Activated naive CD8-positive, alpha-beta T cell treated with anti-CD3 and anti-CD28 coated beads, Interleukin-2, amount 50 U/mL, for 24 hours (primary cell): ENCODE results near the gene ANO9.

Source experiments
- ATAC-seq: fragments of 150-1000 bp; cut with Tn5 transposase; one replicate; pipeline ENCODE4 v1.10.0; 2021
- DNase-seq: peaks from one replicate; pipeline ENCODE4 v3.0.0; 2021
- H3K27ac Mint-ChIP-seq: one replicate; pipeline ENCODE4 v1.8.0; 2021; ENCODE audit warnings: mild to moderate bottlenecking, mixed read lengths
- H3K27me3 Mint-ChIP-seq: one replicate; pipeline ENCODE4 v1.8.0; 2021; ENCODE audit warnings: mixed read lengths
- H3K36me3 Mint-ChIP-seq: one replicate; pipeline ENCODE4 v1.8.0; 2021; ENCODE audit warnings: low read depth, mixed read lengths
- H3K4me1 Mint-ChIP-seq: one replicate; pipeline ENCODE4 v1.8.0; 2021; ENCODE audit warnings: mixed read lengths
- H3K4me3 Mint-ChIP-seq: one replicate; pipeline ENCODE4 v1.8.0; 2021; ENCODE audit warnings: mild to moderate bottlenecking, moderate library complexity, mixed read lengths
- H3K9me3 Mint-ChIP-seq: one replicate; pipeline ENCODE4 v1.8.0; 2021; ENCODE audit warnings: mixed read lengths

ANO9 gene

GRCh38 chr11:424232-424631 lies 17.6 kb downstream of the ANO9 start:
- DNase-seq (no peak), ATAC-seq (no peak)
- Mint-ChIP-seq H3K36me3 (peaks cover 10% of the 10 kb centered on the region), H3K4me1 (no peaks in the 10 kb centered on the region), H3K9me3 (no peaks in the 10 kb centered on the region), H3K4me3 (no peak overlapping the region), H3K27ac (no peak overlapping the region), H3K27me3 (no peaks in the 10 kb centered on the region)

DNA sequence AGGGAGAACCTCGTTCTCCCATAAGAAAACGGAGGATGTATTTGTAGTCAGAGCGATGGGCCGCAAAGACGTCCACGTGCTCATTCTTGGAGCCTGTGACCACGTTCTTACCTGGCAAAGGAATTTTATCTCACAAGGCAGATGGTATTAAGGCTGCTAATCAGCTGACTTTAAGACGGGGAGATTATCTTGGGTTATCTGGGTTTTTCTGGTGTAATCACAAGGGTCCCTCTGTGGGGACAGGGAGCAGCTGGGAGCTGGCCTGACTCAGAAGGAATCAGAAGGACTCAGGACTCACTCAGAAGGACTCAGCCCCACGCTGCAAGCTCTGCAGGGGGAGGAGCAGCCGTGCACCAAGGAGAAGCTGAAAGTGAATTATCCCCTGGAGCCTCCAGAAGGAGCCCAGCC lies 19.6 kb downstream of the ANO9 start:
- peaks cover 10% of the 10 kb centered on the region for H3K36me3 Mint-ChIP-seq
- no peak overlapping the region for H3K27ac Mint-ChIP-seq
- H3K4me1 Mint-ChIP-seq: no peaks in the 10 kb centered on the region
- no peak overlapping the region for H3K4me3 Mint-ChIP-seq
- ATAC-seq: no peak
- no peaks in the 10 kb centered on the region for H3K27me3 Mint-ChIP-seq
- DNase-seq: no peak
- H3K9me3 Mint-ChIP-seq: no peaks in the 10 kb centered on the region

- Mint-ChIP-seq H3K9me3 (no peaks in the 10 kb centered on the region), H3K36me3 (peaks cover 10% of the 10 kb centered on the region), H3K27ac (no peak overlapping the region), H3K27me3 (no peaks in the 10 kb centered on the region), H3K4me3 (no peak overlapping the region), H3K4me1 (peaks cover 4% of the 10 kb centered on the region)
- ATAC-seq: no peak
- DNase-seq: no peak
Observed at GRCh38 chr11:420911-421321, 20.9 kb downstream of the ANO9 start.

DNA sequence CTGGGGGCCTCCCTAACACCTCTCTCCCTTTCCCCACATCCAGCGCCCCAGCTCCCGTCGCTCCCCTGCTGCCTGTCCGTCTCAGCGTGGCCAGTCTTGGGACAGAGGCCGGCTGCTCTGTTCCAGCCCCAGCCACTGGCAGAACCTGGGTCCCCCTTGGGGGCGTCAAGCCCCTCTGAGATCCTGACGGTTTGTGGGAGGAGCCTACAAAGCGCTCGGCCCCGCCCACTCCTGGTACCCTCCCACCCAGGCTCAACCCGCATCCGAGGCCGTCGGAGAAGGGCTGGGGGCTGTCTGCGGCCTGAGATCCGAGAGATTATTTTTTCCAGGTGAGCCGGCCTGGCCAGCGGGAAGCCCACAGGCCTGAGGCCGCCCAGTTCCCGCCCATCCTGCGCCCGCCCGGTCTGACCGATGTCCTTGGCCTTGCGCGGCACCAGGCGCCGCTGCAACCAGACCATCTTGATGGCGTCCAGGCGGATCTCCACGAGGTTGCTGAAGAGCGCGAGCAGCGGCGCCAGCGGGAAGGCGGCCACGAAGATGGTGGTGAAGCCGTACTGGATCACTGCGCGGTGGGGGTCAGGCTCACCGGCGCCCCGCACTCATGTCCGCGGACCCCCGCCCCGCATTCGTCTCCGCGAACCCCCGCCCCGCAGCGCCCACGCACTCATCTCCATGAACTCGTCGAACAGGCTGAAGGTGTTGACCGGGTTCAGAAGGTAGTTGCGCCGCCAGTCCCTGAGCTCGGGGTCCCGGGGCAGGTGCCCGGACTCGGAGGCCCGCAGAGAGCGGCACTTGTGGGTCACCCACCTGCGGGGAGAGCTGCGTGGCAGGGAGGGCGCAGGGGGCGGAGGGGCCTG lies 21.5 kb downstream of the ANO9 start:
- no peaks in the 10 kb centered on the region for H3K27me3 Mint-ChIP-seq
- ATAC-seq (no peak), DNase-seq (no peak)
- peaks cover 8% of the 10 kb centered on the region for H3K36me3 Mint-ChIP-seq
- H3K4me3 Mint-ChIP-seq: no peak overlapping the region
- no peak overlapping the region for H3K27ac Mint-ChIP-seq
- peaks cover 10% of the 10 kb centered on the region for H3K4me1 Mint-ChIP-seq
- H3K9me3 Mint-ChIP-seq: no peaks in the 10 kb centered on the region

DNA sequence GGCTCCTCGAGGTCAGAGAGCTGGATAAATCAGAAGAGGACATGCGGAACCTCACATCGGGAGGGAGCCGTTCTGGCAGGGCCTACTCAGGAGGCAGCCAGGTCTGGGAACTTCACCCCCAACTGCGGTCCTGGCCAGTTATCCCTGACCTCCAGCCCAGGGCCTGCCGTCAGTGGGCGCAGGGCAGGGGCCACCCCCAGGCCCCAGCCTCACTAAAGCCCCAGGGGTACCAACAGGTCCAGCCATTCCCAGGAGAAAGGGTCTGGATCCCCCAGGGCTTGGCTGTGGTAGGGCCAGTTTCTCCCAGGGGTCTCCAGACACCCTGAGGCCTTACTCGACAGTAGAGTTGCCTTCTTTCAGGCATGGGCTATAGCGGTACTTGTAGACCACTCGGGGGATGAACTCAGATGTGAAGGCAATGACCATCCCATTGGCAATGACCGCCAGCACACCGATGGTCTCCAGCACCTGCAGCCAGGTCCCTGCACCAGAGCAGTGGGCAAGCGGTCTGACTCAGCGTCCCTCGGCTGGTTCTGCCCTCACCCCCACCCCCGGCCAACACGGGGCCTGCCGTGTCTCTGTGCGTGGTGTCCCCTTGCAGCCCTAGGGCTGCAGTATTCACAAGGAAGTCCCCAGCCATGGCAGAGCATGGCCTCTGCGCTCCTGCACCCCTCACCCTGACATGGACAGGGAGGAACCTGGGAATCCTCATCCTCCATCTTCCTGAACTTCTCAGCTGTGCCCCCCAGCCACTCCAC lies 22.4 kb downstream of the ANO9 start:
- Mint-ChIP-seq H3K27me3 (no peaks in the 10 kb centered on the region), H3K4me3 (no peak overlapping the region), H3K36me3 (peaks cover 2% of the 10 kb centered on the region), H3K4me1 (peaks cover 19% of the 10 kb centered on the region), H3K9me3 (no peaks in the 10 kb centered on the region), H3K27ac (no peak overlapping the region)
- DNase-seq (no peak), ATAC-seq (no peak)

GRCh38 chr11:418343-419247 lies 23.2 kb downstream of the ANO9 start:
- Mint-ChIP-seq H3K4me1 (peaks cover 21% of the 10 kb centered on the region), H3K4me3 (no peak overlapping the region), H3K27ac (no peak overlapping the region), H3K9me3 (no peaks in the 10 kb centered on the region), H3K27me3 (no peaks in the 10 kb centered on the region), H3K36me3 (no peaks in the 10 kb centered on the region)
- no peak for DNase-seq
- ATAC-seq: no peak

GRCh38 chr11:417652-418342 lies 24.0 kb downstream of the ANO9 start:
- Mint-ChIP-seq H3K4me1 (peaks cover 25% of the 10 kb centered on the region), H3K27ac (no peak overlapping the region), H3K9me3 (no peaks in the 10 kb centered on the region), H3K4me3 (peak overlapping the region; percentile 55), H3K36me3 (no peaks in the 10 kb centered on the region), H3K27me3 (no peaks in the 10 kb centered on the region)
- ATAC-seq (no peak), DNase-seq (no peak)

DNA sequence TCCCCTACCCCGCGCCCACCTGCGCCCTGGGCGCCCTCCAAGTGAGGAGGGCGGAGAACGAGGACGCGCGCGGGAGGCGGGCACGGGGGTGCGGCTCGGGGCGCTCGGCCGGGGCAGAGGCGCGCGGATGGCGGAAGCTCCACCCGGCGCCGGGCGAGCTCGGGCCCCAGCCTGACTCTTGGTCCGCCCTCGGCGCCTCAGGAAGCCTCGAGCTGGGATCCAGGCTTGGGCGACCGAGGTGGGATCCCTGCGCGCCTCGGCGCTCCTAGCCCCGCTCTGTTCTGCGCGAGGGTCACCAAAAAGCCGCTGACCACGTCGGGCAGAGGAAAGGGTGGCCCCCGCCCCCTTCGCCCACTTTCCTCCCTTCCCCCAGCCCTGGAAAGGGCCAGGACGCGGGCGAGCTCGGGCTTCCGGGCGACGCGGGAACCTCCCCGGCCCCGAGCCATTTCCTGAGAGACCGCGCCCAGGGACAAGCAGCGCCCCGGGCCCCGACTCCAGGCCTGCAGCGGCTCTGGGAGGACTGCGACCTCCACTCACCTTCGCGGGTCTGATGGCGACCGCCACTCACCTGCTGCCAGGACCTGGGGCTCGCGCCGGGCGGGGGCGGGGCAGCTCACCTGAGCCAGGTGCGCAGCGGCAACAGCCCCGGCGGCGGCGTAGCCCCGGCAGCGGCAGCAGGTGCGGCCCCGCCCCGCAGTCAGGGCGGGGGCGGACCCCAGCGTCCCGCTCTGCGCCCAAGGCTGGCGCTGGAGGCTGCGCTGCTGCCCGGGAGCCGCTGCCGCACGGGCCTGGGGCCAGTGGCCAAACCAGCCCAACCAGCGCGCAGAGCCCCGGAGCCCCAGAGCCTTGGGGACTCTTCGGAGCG lies 24.8 kb downstream of the ANO9 start:
- Mint-ChIP-seq H3K36me3 (no peaks in the 10 kb centered on the region), H3K27me3 (no peaks in the 10 kb centered on the region), H3K4me3 (peak overlapping the region; percentile 81), H3K4me1 (peaks cover 25% of the 10 kb centered on the region), H3K9me3 (no peaks in the 10 kb centered on the region), H3K27ac (no peak overlapping the region)
- DNase-seq (no peak), ATAC-seq (peak; percentile 27)

DNA sequence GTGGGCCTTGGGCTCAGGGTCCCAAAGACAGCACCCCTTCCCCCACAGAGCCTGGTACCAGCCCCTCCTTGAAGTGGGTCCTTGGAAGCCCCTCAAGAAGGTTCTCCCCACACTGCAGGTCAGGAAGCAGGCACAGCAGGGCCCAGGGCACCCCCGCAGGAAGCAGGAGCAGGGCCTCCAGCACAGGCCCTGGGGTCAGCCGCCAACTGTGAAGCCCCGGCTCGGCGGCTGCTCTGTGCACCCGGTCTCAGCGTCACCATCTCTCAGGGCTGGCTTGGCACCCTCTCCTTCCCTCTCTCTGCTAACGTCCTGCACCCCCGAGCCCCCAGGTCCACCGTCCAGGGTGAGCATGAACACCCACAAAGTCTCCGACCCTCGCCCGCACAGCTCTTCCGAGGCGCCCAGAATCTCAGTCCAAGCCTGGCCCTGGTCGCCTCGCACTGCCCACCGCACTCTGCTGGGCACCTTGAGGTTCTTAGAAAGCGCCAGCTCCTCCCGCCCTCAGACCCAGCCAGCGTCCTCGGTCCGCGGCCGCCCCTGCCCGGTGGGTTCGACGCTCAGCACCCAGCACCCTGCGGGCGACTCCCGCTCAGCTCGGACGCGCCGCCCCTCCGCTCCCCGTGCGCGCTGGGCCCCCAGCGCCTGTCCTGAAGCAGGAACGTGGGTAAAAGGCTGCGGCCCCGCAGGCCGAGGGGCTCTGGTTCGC lies 25.6 kb downstream of the ANO9 start:
- ATAC-seq (peak; percentile 6), DNase-seq (no peak)
- Mint-ChIP-seq H3K4me3 (peak overlapping the region; percentile 81), H3K36me3 (no peaks in the 10 kb centered on the region), H3K27ac (peak overlapping the region; percentile 68), H3K4me1 (peaks cover 25% of the 10 kb centered on the region), H3K27me3 (no peaks in the 10 kb centered on the region), H3K9me3 (no peaks in the 10 kb centered on the region)

DNA sequence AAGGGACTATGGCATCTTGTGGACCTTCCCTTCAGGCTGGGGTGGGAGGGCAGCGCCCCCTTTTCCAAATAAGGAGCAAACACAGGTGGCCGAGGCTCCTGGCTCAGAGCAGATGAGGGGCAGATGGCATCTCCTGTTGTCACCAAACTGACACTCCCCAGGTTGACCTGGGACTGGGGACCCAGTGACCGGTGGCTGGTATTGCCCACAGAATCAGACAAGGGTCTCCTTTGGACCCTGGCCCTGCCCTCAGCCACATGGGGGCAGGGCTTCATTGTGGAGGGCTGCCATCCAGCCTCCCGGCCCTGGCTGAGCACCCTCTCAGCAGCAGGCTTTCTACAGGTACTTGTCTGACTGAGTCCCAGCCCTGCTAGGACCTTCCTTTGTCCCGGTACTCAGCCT lies 26.2 kb downstream of the ANO9 start:
- peak overlapping the region; percentile 68 for H3K27ac Mint-ChIP-seq
- H3K9me3 Mint-ChIP-seq: no peaks in the 10 kb centered on the region
- no peak for DNase-seq
- peak overlapping the region; percentile 81 for H3K4me3 Mint-ChIP-seq
- peak; percentile 15 for ATAC-seq
- H3K36me3 Mint-ChIP-seq: no peaks in the 10 kb centered on the region
- peaks cover 25% of the 10 kb centered on the region for H3K4me1 Mint-ChIP-seq
- H3K27me3 Mint-ChIP-seq: no peaks in the 10 kb centered on the region

GRCh38 chr11:414318-414857 lies 27.4 kb downstream of the ANO9 start:
- DNase-seq (no peak), ATAC-seq (peak; percentile 20)
- no peaks in the 10 kb centered on the region for H3K9me3 Mint-ChIP-seq
- H3K4me3 Mint-ChIP-seq: peak overlapping the region; percentile 81
- no peaks in the 10 kb centered on the region for H3K27me3 Mint-ChIP-seq
- peak overlapping the region; percentile 61 for H3K27ac Mint-ChIP-seq
- peaks cover 25% of the 10 kb centered on the region for H3K4me1 Mint-ChIP-seq
- no peaks in the 10 kb centered on the region for H3K36me3 Mint-ChIP-seq

DNA sequence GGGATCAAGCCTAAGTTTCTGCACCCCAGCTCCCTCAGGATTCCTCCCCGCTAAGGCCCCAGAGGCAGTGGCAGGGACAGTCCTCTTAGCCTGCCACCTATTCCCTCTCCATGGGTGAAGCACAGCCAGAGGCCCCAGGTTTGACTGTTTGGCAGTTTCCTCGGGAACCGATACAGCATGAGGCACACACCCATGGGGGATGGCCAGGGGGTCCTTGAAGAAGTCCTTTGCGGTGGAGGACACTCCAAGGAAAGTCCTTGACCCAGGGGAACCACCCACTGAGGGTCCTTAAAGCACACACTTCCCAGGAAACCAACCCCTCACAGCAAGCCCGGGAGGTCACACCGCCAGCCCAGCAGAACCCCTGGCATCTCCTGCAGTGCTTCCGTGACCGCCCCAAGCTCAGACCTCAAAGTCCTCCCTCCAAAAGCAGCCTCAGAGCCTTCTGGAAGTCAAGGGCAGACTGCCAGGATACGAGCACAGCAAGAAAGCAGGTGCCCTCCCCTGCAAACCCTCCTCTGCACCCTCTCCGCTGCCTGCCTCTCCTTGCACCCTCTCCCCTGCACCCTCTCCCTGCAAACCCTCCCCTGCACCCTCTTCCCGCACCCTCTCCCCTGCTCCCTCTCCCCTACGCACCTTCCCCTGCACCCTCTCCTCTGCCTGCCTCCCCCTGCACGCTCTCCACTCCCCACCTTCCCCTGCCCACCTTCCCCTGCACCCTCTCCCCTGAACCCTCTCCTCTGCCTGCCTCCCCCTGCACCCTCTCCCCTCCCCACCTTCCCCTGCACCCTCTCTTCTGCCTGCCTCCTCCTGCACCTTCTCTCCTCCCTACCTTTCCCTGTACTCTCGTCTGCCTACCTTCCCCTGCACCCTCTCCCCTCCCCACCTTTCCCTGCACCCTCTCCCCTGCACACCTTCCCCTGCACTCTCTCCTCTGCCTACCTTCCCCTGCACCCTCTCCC lies 28.4 kb downstream of the ANO9 start:
- ATAC-seq: no peak

More for the DNA sequence above, 28.4 kb downstream of the ANO9 start:
- no peaks in the 10 kb centered on the region for H3K36me3 Mint-ChIP-seq
- H3K4me3 Mint-ChIP-seq: no peak overlapping the region
- H3K27ac Mint-ChIP-seq: no peak overlapping the region
- no peaks in the 10 kb centered on the region for H3K9me3 Mint-ChIP-seq
- no peaks in the 10 kb centered on the region for H3K27me3 Mint-ChIP-seq
- peaks cover 25% of the 10 kb centered on the region for H3K4me1 Mint-ChIP-seq
- DNase-seq: no peak
